Measurements from ENCODE around the gene SLC2A10.

Gene SLC2A10

GRCh38 chr20:46682063-46682821, 27.2 kb upstream of the SLC2A10 start:
- DNase-seq (ENCODE audit: low read depth in 3 of 3), result no peak

- no peak for DNase-seq (ENCODE audit: low read depth in 3 of 3)
Measured at GRCh38 chr20:46683011-46683667, 26.3 kb upstream of the SLC2A10 start.

GRCh38 chr20:46683668-46683938, 25.8 kb upstream of the SLC2A10 start:
- DNase-seq (ENCODE audit: low read depth in 3 of 3), result no peak

GRCh38 chr20:46683939-46684750, 25.3 kb upstream of the SLC2A10 start:
- DNase-seq (ENCODE audit: low read depth in 3 of 3), result no peak

GRCh38 chr20:46688151-46689081, 21.0 kb upstream of the SLC2A10 start:
- DNase-seq (ENCODE audit: low read depth in 3 of 3), result no peak

GRCh38 chr20:46689082-46689753, 20.2 kb upstream of the SLC2A10 start, which contains the start of gene TP53RK:
Gene TP53RK, minus strand, starts transcription at chr20:46689444. Its CDS starts 30 bp downstream, at chr20:46689414.
- peak; percentile 90 to 95 (median 94) for DNase-seq (ENCODE audit: low read depth in 3 of 3)

- DNase-seq (ENCODE audit: low read depth in 3 of 3), result no peak
Measured at GRCh38 chr20:46689754-46690085, 19.7 kb upstream of the SLC2A10 start.

GRCh38 chr20:46690219-46691106, 19.0 kb upstream of the SLC2A10 start:
- DNase-seq (ENCODE audit: low read depth in 3 of 3), result no peak

- DNase-seq (ENCODE audit: low read depth in 3 of 3), result no peak
Measured at GRCh38 chr20:46691196-46691595, 18.3 kb upstream of the SLC2A10 start.

GRCh38 chr20:46694484-46694883, 15.0 kb upstream of the SLC2A10 start:
- DNase-seq (ENCODE audit: low read depth in 3 of 3), result no peak

- DNase-seq (ENCODE audit: low read depth in 3 of 3), result no peak
Measured at GRCh38 chr20:46695892-46696291, 13.6 kb upstream of the SLC2A10 start.

- no peak for DNase-seq (ENCODE audit: low read depth in 3 of 3)
Measured at GRCh38 chr20:46696791-46697279, 12.6 kb upstream of the SLC2A10 start.

- no peak for DNase-seq (ENCODE audit: low read depth in 3 of 3)
Measured at GRCh38 chr20:46698788-46699187, 10.7 kb upstream of the SLC2A10 start.

GRCh38 chr20:46699651-46700359, 9.6 kb upstream of the SLC2A10 start:
- no peak for DNase-seq (ENCODE audit: low read depth in 3 of 3)

GRCh38 chr20:46700481-46700880, 9.0 kb upstream of the SLC2A10 start:
- DNase-seq (ENCODE audit: low read depth in 3 of 3), result no peak

- DNase-seq (ENCODE audit: low read depth in 3 of 3), result no peak
Measured at GRCh38 chr20:46701057-46701456, 8.4 kb upstream of the SLC2A10 start.

GRCh38 chr20:46701556-46701955, 7.9 kb upstream of the SLC2A10 start:
- DNase-seq (ENCODE audit: low read depth in 3 of 3), result no peak

GRCh38 chr20:46701986-46702385, 7.5 kb upstream of the SLC2A10 start:
- no peak for DNase-seq (ENCODE audit: low read depth in 3 of 3)
